HG03108 (cell line): ENCODE measurements around the gene FOXN4.

Source experiments
- ATAC-seq: cut with Tn5 transposase; IDR thresholded peaks from one replicate; pipeline ENCODE4 v1.9.1; 2021; ENCODE audit warnings: moderate library complexity; ENCODE audit not compliant: unreplicated experiment

Gene FOXN4

GRCh38 chr12:109284392-109284791, 24.7 kb downstream of the FOXN4 start:
- ATAC-seq = no peak

GRCh38 chr12:109281452-109281851, 27.6 kb downstream of the FOXN4 start:
- no peak for ATAC-seq

- no peak for ATAC-seq
Observed at GRCh38 chr12:109279525-109279924, 29.6 kb downstream of the FOXN4 start.

GRCh38 chr12:109278912-109279311, 30.2 kb downstream of the FOXN4 start:
- no peak for ATAC-seq

- no peak for ATAC-seq
Observed at GRCh38 chr12:109277899-109278762, 31.0 kb downstream of the FOXN4 start.

- ATAC-seq = no peak
Observed at GRCh38 chr12:109277255-109277898, 31.7 kb downstream of the FOXN4 start.

GRCh38 chr12:109276160-109276559, 32.9 kb downstream of the FOXN4 start:
- ATAC-seq = no peak

GRCh38 chr12:109275173-109275572, 33.9 kb downstream of the FOXN4 start:
- no peak for ATAC-seq

- ATAC-seq = no peak
Observed at GRCh38 chr12:109274381-109274780, 34.7 kb downstream of the FOXN4 start.

GRCh38 chr12:109273354-109273753, 35.7 kb downstream of the FOXN4 start:
- ATAC-seq = no peak

- ATAC-seq = no peak
Observed at GRCh38 chr12:109271418-109271817, 37.7 kb downstream of the FOXN4 start.

GRCh38 chr12:109270494-109270893, 38.6 kb downstream of the FOXN4 start:
- ATAC-seq = no peak

GRCh38 chr12:109269428-109269827, 39.7 kb downstream of the FOXN4 start:
- ATAC-seq = no peak

GRCh38 chr12:109268896-109269295, 40.2 kb downstream of the FOXN4 start:
- no peak for ATAC-seq

- no peak for ATAC-seq
Observed at GRCh38 chr12:109267361-109267760, 41.7 kb downstream of the FOXN4 start.

- ATAC-seq = no peak
Observed at GRCh38 chr12:109266106-109266879, 42.8 kb downstream of the FOXN4 start.

- ATAC-seq = no peak
Observed at GRCh38 chr12:109264943-109265650, 44.0 kb downstream of the FOXN4 start.

GRCh38 chr12:109264095-109264942, 44.8 kb downstream of the FOXN4 start:
- no peak for ATAC-seq

- no peak for ATAC-seq
Observed at GRCh38 chr12:109263439-109263838, 45.6 kb downstream of the FOXN4 start.

GRCh38 chr12:109261939-109262338, 47.1 kb downstream of the FOXN4 start:
- no peak for ATAC-seq
